Left kidney (tissue), 8 donors: ENCODE data around the gene RBM14. TPM values are rescaled to one million over a fixed set of nuclear protein-coding genes. Genes with fewer than 3 reads are reported as not detected.
A peak's percentile ranks its signal among the peaks of the same experiment; 100 is the strongest.
"Not testable (repeated sequence)": the region's sequence is repeated elsewhere in the genome, so short reads cannot be mapped to it uniquely, and the experiment has no call there.

Experiments used
- DNase-seq: peaks from one replicate; pipeline ENCODE4 v3.0.0-alpha.2; 2013
- long read RNA-seq, 8 donors: transcript quantifications; one replicate each; lab custom pipeline, GENCODE V29; 2026
- polyA plus RNA-seq: library from polyadenylated mRNA; unstranded; fragments of 120-200 nt; gene quantifications from one replicate; pipeline ENCODE4 v1.2.1, GENCODE V29; 2013; ENCODE audit not compliant: insufficient read length

The RBM14 gene
- 86.7 TPM for polyA plus RNA-seq
- long read RNA-seq, donor 1, transcript RBM14-201 (3 exons, 2,828 nt), result major isoform, 6 of 57 reads
- long read RNA-seq, donor 1, partial matches to known transcripts, result 50 of 57 reads
- long read RNA-seq, donor 1, other reads (novel, unspliced or antisense), result 0 of 57 reads
- long read RNA-seq, donor 2, transcript RBM14-201 (3 exons, 2,828 nt), result major isoform, 14 of 41 reads
- long read RNA-seq, donor 2, partial matches to known transcripts, result 27 of 41 reads
- long read RNA-seq, donor 2, other reads (novel, unspliced or antisense), result 0 of 41 reads
- long read RNA-seq, donor 3, transcript RBM14-201 (3 exons, 2,828 nt), result major isoform, 9 of 28 reads
- long read RNA-seq, donor 3, partial matches to known transcripts, result 18 of 28 reads
- long read RNA-seq, donor 3, other reads (novel, unspliced or antisense), result 0 of 28 reads
- long read RNA-seq, donor 4, partial matches to known transcripts, result 0 of 1 reads
- long read RNA-seq, donor 4, other reads (novel, unspliced or antisense), result 0 of 1 reads
- long read RNA-seq, donor 5, transcript RBM14-201 (3 exons, 2,828 nt), result major isoform, 8 of 26 reads
- long read RNA-seq, donor 5, partial matches to known transcripts, result 18 of 26 reads
- long read RNA-seq, donor 5, other reads (novel, unspliced or antisense), result 0 of 26 reads
- long read RNA-seq, donor 6, partial matches to known transcripts, result 39 of 43 reads
- long read RNA-seq, donor 6, other reads (novel, unspliced or antisense), result 0 of 43 reads
- long read RNA-seq, donor 7, transcript RBM14-201 (3 exons, 2,828 nt), result major isoform, 16 of 62 reads
- long read RNA-seq, donor 7, partial matches to known transcripts, result 45 of 62 reads
- long read RNA-seq, donor 7, other reads (novel, unspliced or antisense), result 0 of 62 reads
- long read RNA-seq, donor 8, transcript RBM14-201 (3 exons, 2,828 nt), result major isoform, 6 of 14 reads
- long read RNA-seq, donor 8, partial matches to known transcripts, result 8 of 14 reads
- long read RNA-seq, donor 8, other reads (novel, unspliced or antisense), result 0 of 14 reads

- DNase-seq, result peak; percentile 99
Observed at GRCh38 chr11:66616379-66617154, at the start of gene RBM14. Gene RBM14, plus strand, starts transcription at chr11:66616630. Its CDS starts 91 bp downstream, at chr11:66616721.

- no peak for DNase-seq
Observed at GRCh38 chr11:66567787-66568123, 48.7 kb upstream of the RBM14 start.

GRCh38 chr11:66568124-66568916 is 48.1 kb upstream of the RBM14 start, which contains the start of gene CTSF:
Gene CTSF, minus strand, starts transcription at chr11:66568606. Its CDS starts 120 bp downstream, at chr11:66568486.
- DNase-seq, result peak; percentile 69

- DNase-seq, result no peak
Observed at GRCh38 chr11:66569076-66569475, 47.4 kb upstream of the RBM14 start.

- no peak for DNase-seq
Observed at GRCh38 chr11:66570079-66570849, 46.2 kb upstream of the RBM14 start.

GRCh38 chr11:66570850-66571180 is 45.6 kb upstream of the RBM14 start:
- no peak for DNase-seq

- DNase-seq, result peak; percentile 77
Observed at GRCh38 chr11:66579017-66579606, 37.3 kb upstream of the RBM14 start.

- no peak for DNase-seq
Observed at GRCh38 chr11:66580803-66581202, 35.6 kb upstream of the RBM14 start.

GRCh38 chr11:66581261-66581660 is 35.2 kb upstream of the RBM14 start:
- no peak for DNase-seq

- DNase-seq, result not testable (repeated sequence)
Observed at GRCh38 chr11:66582565-66583147, 33.8 kb upstream of the RBM14 start.

- DNase-seq, result not testable (repeated sequence)
Observed at GRCh38 chr11:66585447-66585846, 31.0 kb upstream of the RBM14 start.

- DNase-seq, result no peak
Observed at GRCh38 chr11:66586136-66586535, 30.3 kb upstream of the RBM14 start.

- not testable (repeated sequence) for DNase-seq
Observed at GRCh38 chr11:66589315-66589714, 27.1 kb upstream of the RBM14 start.

GRCh38 chr11:66589996-66590675 is 26.3 kb upstream of the RBM14 start:
- DNase-seq, result no peak

- no peak for DNase-seq
Observed at GRCh38 chr11:66591175-66591574, 25.3 kb upstream of the RBM14 start.

GRCh38 chr11:66592457-66593302 is 23.8 kb upstream of the RBM14 start, which contains the start of the genes CCDC87 and CCS:
Gene CCDC87, minus strand, starts transcription at chr11:66593063. Its CDS starts 48 bp downstream, at chr11:66593015.
Gene CCS, plus strand, starts transcription at chr11:66593185. Its CDS starts 77 bp downstream, at chr11:66593262.
- peak; percentile 95 for DNase-seq

- DNase-seq, result no peak
Observed at GRCh38 chr11:66593303-66593635, 23.2 kb upstream of the RBM14 start.

- DNase-seq, result no peak
Observed at GRCh38 chr11:66593650-66594049, 22.8 kb upstream of the RBM14 start.
